Measurements from ENCODE around the gene FRMPD1. TPM values are rescaled to one million over a fixed set of nuclear protein-coding genes. Genes with fewer than 3 reads are reported as not detected.
"Not testable (repeated sequence)": the region's sequence is repeated elsewhere in the genome, so short reads cannot be mapped to it uniquely, and the experiment has no call there.

FRMPD1 gene
- total RNA-seq, 1 donor from 2014 or later = 1.9 TPM

GRCh38 chr9:37752642-37753488 lies 102.1 kb downstream of the FRMPD1 start:
- DNase-seq (ENCODE audit: missing footprints) (no peak), ATAC-seq (peak; percentile 7)
- intact Hi-C loops (cut with DNase I) = no loop called here

GRCh38 chr9:37753489-37754190 lies 102.9 kb downstream of the FRMPD1 start, which contains the start of gene TRMT10B:
Gene TRMT10B (plus strand): TSS chr9:37753805. CDS start chr9:37761932, 8,127 bp downstream.
- intact Hi-C loops (cut with DNase I) = no loop called here
- ATAC-seq (peak; percentile 93), DNase-seq (ENCODE audit: missing footprints) (peak; percentile 87)

GRCh38 chr9:37758747-37759146 lies 108.0 kb downstream of the FRMPD1 start:
- no peak for DNase-seq (ENCODE audit: missing footprints)
- intact Hi-C loops (cut with DNase I) = no loop called here
- no peak for ATAC-seq

- no peak for ATAC-seq
- intact Hi-C loops (cut with DNase I) = no loop called here
- no peak for DNase-seq (ENCODE audit: missing footprints)
These were observed 109.8 kb downstream of the FRMPD1 start for GRCh38 chr9:37760416-37761161.

GRCh38 chr9:37761511-37761910 lies 110.8 kb downstream of the FRMPD1 start:
- DNase-seq (ENCODE audit: missing footprints) (no peak), ATAC-seq (no peak)
- intact Hi-C loops (cut with DNase I) = no loop called here

- DNase-seq (ENCODE audit: missing footprints); ATAC-seq; intact Hi-C loops (cut with DNase I): not testable (repeated sequence)
These were observed 114.5 kb downstream of the FRMPD1 start for GRCh38 chr9:37765263-37765662.

- intact Hi-C loops (cut with DNase I) = no loop called here
- ATAC-seq = no peak
These were observed 118.6 kb downstream of the FRMPD1 start for GRCh38 chr9:37769306-37769705.

GRCh38 chr9:37769995-37770394 lies 119.2 kb downstream of the FRMPD1 start:
- DNase-seq (ENCODE audit: missing footprints) (no peak), ATAC-seq (no peak)
- intact Hi-C loops (cut with DNase I) = no loop called here

More at GRCh38 chr9:37769306-37769705, 118.6 kb downstream of the FRMPD1 start:
- DNase-seq (ENCODE audit: missing footprints) = no peak

GRCh38 chr9:37775216-37775919 lies 124.6 kb downstream of the FRMPD1 start:
- ATAC-seq (no peak), DNase-seq (ENCODE audit: missing footprints) (no peak)
- intact Hi-C loops (cut with DNase I) = no loop called here

GRCh38 chr9:37776328-37776727 lies 125.6 kb downstream of the FRMPD1 start:
- no peak for ATAC-seq

GRCh38 chr9:37778534-37778933 lies 127.8 kb downstream of the FRMPD1 start:
- intact Hi-C loops (cut with DNase I) = no loop called here
- no peak for ATAC-seq
- DNase-seq (ENCODE audit: missing footprints) = no peak

More at GRCh38 chr9:37776328-37776727, 125.6 kb downstream of the FRMPD1 start:
- intact Hi-C loops (cut with DNase I) = no loop called here
- no peak for DNase-seq (ENCODE audit: missing footprints)

GRCh38 chr9:37784291-37784615 lies 133.5 kb downstream of the FRMPD1 start:
- intact Hi-C loops (cut with DNase I) = loop anchor here (2.0 to 10.0 kb wide), 3 partner anchors 17 to 611 kb away; partner anchors contain the start of genes ALDH1B1, DCAF10 and TOMM5
- DNase-seq (ENCODE audit: missing footprints) (no peak), ATAC-seq (no peak)

- intact Hi-C loops (cut with DNase I) = loop anchor here (2.0 to 10.0 kb wide), 4 partner anchors 16 to 610 kb away; partner anchors contain the start of genes ALDH1B1, DCAF10, FBXO10 and TOMM5
- peak; percentile 96 for ATAC-seq
- DNase-seq (ENCODE audit: missing footprints) = peak; percentile 95
These were observed 134.1 kb downstream of the FRMPD1 start, which contains the start of gene EXOSC3 for GRCh38 chr9:37784616-37785483. Gene EXOSC3 (minus strand): TSS chr9:37785064. CDS start chr9:37785044, 20 bp downstream.

GRCh38 chr9:37787059-37787458 lies 136.3 kb downstream of the FRMPD1 start:
- intact Hi-C loops (cut with DNase I) = loop anchor here (5.0 to 10.0 kb wide), 2 partner anchors 210 to 608 kb away; partner anchors contain the start of genes ALDH1B1 and FBXO10
- ATAC-seq (no peak), DNase-seq (ENCODE audit: missing footprints) (peak; percentile 61)

- DNase-seq (ENCODE audit: missing footprints) = no peak
- intact Hi-C loops (cut with DNase I) = loop anchor here (5.0 to 10.0 kb wide), 2 partner anchors 211 to 606 kb away; partner anchors contain the start of genes ALDH1B1 and FBXO10
- ATAC-seq = no peak
These were observed 137.6 kb downstream of the FRMPD1 start for GRCh38 chr9:37788332-37788731.

GRCh38 chr9:37790096-37790495 lies 139.3 kb downstream of the FRMPD1 start:
- no peak for DNase-seq (ENCODE audit: missing footprints)
- ATAC-seq = no peak
- intact Hi-C loops (cut with DNase I) = no loop called here

- no peak for DNase-seq (ENCODE audit: missing footprints)
- intact Hi-C loops (cut with DNase I) = no loop called here
- no peak for ATAC-seq
These were observed 141.4 kb downstream of the FRMPD1 start for GRCh38 chr9:37792122-37792521.

Measured in Right ventricle myocardium inferior (tissue), 1 donor.